NK-92 (cell line): ENCODE data around the gene GLT8D2.
"Not testable (repeated sequence)": the region's sequence is repeated elsewhere in the genome, so short reads cannot be mapped to it uniquely, and the experiment has no call there.

ENCODE experiments used
- DNase-seq: peaks from one replicate; lab custom pipeline; 2025; ENCODE audit not compliant: unreplicated experiment; lab: John Stamatoyannopoulos, UW

Gene GLT8D2

DNA sequence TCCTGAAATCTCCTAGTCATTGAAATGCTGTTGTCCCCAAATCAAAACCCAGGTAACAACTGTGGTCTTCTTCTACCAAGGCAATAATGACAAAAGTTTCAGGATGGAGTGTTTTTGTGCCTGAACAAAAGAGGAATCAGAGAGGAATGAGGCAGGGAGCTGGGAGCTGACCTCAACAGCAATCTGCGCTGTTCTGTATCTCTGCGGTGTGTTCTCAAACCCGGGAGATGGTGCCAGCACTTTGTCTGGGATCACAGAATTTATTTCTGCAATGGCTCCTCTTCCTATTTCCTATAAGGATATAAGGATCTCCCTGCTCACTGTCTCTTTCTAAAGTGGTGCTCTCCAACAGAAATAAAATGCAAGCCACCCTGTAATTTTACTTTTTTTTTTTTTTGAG is 449 bp upstream of the GLT8D2 start:
- DNase-seq = no peak

GRCh38 chr12:104049278-104049902 is 597 bp downstream of the GLT8D2 start:
- no peak for DNase-seq

DNA sequence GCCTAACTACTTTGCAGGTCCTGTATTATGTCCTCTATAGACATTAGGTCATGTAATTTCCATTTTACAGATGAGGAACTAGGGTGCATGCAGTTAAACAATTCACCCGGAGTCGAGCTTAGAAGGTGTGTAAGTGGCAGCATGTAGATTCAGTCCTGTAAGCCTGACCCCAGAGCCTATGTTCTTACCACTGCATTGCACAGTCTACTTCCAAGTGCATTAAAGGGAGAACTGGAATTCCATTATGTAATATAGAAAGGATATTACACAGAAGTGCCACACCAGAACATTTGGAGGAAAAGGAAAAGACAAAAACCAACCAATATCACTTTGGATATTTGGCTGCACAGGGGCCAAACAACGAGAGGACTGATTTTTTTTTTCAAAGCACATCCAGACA is 1.2 kb downstream of the GLT8D2 start:
- no peak for DNase-seq

GRCh38 chr12:104048162-104048561 is 1.8 kb downstream of the GLT8D2 start:
- DNase-seq = no peak

- no peak for DNase-seq
Observed at GRCh38 chr12:104046306-104046705, 3.7 kb downstream of the GLT8D2 start.

DNA sequence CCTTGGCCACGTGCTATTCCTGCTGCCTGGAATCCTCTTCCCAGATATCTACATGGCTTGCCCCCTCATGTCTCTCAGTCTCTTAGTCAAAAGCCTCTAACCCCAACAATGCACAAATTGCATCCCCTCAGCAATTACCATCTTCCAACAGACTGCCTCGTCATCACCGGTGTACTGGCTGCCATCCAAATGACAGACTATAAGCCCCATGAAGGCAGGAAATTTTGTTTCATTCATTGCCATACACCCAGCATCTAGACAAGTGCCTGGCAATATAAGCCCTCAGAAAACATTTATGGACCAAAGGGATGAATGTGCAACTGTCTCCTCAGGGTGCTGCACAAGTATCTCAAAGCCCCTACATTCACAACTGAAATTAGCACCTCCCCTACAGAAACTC is 5.8 kb downstream of the GLT8D2 start:
- no peak for DNase-seq

DNA sequence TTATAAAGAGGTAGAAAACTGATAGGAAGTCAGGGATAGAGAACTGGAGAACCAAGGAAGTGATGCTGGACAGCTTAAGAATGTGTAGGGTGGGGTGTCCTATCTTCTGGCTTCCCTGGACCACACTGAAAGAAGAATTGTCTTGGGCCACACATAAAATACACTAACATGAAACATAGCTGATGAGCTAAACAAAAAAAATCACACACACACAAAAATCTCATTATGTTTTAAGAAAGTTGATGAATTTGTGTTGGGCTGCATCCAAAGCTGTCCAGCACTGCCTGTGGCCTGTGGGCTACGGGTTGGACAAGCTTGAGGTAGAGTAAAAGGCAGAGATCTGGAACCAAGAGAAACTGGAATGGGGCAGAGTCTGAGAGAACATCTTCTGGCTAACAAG is 7.4 kb downstream of the GLT8D2 start:
- DNase-seq = no peak

- DNase-seq = not testable (repeated sequence)
Observed at GRCh38 chr12:104039769-104040168, 10.2 kb downstream of the GLT8D2 start.

GRCh38 chr12:104036143-104036542 is 13.8 kb downstream of the GLT8D2 start:
- DNase-seq = not testable (repeated sequence)

DNA sequence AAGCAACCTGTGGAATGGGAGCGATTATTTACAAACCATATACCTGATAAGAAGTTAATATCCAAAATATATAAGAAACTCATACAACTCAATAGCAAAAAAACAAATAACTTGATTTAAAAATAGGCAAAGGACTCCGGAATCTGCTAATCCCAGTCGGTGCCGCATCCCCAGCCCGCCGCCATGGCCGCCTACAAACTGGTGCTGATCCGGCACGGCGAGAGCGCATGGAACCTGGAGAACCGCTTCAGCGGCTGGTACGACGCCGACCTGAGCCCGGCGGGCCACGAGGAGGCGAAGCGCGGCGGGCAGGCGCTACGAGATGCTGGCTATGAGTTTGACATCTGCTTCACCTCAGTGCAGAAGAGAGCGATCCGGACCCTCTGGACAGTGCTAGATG is 19.4 kb downstream of the GLT8D2 start:
- DNase-seq = not testable (repeated sequence)

DNA sequence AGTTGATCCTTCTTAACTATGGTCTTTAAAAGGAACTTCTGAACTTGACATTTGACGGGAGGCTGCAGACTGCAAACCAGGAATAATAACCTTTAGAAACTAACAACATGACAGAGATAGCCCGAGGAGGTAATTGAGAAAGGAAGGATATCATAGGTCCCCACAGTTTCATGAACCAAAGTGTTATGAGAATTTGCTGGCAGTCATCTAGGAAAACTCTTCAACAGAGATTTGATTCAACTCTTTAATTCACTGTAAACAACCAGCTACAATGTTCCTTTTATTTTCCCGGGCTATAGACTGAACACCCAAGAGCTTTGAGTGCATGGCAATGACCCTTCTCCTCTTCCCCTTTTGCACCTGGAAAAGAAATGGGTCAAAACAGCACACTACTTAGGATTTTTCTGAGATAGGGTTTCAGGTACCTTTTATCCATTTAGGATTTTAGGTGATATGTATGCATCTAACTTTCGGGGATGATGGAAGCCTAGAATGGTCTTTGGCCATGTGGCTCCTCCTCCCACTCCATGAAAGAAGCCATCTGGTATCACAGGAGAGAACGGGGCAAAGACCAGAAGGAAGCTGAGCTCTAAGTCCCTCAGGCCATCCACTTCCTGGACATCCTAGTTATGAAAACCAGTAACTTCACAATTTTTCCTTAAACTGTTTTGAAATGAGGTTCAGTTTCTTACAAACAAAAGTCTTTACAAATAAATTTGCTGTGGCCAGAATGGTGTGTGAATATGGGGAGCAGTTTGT is 23.0 kb downstream of the GLT8D2 start:
- no peak for DNase-seq

- DNase-seq = no peak
Observed at GRCh38 chr12:104025771-104026170, 24.2 kb downstream of the GLT8D2 start.

DNA sequence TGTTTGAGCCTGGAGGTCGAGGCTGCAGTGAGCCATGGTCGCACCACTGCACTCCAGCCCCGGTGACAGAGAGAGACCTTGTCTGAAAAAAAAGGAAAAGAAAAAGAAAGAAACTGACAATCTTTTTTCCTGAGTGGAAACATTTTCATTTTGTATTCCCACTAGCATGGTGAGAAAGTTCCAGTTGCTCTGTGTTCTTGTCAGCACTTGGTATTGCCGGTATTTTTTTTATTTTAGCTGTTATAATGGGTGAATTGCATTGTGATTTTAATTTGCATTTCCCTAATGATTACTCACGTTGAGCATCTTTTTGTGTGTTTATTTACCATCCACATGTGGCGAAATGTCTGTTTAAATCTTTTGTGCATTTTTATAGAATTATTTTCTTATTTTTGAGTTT is 25.6 kb downstream of the GLT8D2 start:
- no peak for DNase-seq

DNA sequence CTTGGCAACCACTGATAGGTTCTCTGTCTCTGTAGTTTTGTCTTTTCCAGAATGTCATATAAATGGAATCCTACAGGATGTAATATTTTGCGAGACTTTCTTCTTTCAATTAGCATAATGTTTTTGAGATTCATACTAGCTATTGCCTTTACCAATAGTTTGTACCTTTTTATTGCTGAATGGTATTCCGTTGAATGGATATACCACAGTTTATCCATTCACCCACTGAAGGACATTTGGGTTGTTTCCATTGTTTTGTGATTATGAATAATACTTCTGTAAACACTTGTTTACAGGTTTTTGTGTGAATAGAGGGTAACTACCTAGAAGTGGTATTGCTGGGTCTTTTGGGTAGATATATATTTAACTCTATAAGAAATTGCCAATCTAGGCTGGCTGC is 26.3 kb downstream of the GLT8D2 start:
- DNase-seq = no peak

DNA sequence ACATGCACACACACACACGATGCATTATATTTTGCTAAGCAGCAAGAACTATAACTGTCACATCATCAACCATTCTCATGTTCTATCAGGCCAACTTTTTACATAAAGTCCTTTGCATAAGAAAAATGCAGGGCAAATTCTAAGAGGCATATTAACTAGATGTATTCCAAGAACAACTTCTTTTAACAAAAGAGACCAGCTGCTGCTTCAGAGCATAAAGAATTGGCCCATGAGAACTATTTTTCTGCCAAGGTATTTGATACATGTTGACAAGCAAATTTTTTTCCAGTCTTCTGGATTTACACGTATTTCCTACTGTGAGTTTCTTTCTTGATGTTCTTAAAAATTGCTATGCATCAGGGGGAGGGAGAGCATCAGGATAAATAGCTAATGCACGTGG is 27.2 kb downstream of the GLT8D2 start:
- DNase-seq = no peak

- not testable (repeated sequence) for DNase-seq
Observed at GRCh38 chr12:104021862-104022261, 28.1 kb downstream of the GLT8D2 start.

- DNase-seq = no peak
Observed at GRCh38 chr12:104012331-104012730, 37.7 kb downstream of the GLT8D2 start.

GRCh38 chr12:104011253-104011652 is 38.7 kb downstream of the GLT8D2 start:
- no peak for DNase-seq

DNA sequence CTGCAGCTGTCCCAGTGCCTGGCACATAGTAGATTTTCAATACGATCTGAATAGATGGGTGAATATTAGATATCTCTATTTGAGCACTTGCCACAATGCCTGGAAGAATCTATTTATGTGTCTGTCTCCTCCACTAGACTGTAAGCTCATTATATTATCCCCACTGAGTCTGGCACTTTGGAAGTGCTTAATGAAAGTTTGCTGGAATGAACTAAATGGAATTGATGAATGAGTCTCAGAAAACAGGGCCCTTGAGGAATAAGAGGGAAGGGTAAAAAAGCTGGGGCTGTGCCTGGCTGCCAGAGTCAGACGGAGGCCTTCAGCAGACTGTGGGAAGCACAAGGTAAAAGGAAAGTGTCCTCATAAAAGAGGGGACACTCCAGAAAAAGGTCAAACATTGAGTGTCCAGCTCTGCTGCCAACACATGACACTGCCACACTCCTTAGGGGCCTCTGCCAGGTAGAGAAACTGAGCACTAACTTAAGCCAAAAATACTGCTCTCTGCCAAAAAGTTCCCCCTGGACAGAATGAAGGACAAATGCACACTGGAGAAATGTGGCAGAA is 39.3 kb downstream of the GLT8D2 start:
- no peak for DNase-seq

DNA sequence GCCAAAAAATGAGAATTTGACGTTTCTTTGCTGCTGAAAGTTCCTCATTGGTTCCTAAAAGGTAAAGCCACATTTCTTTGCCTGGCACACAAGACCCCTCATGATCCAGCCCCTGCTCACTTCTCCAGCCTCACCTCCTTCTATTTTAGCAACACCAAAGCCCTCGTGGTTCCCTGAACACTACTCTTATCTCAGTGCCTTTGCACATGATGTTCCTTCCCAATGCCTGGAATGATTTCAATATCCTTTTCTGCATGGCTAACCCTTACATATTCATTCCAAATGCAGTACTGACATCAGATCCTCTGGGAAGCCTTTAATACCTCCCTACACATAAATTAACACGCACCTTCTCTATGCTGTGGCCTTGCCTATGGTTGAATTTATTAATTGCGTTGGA is 39.9 kb downstream of the GLT8D2 start:
- no peak for DNase-seq

- no peak for DNase-seq
Observed at GRCh38 chr12:104006929-104007328, 43.1 kb downstream of the GLT8D2 start.

DNA sequence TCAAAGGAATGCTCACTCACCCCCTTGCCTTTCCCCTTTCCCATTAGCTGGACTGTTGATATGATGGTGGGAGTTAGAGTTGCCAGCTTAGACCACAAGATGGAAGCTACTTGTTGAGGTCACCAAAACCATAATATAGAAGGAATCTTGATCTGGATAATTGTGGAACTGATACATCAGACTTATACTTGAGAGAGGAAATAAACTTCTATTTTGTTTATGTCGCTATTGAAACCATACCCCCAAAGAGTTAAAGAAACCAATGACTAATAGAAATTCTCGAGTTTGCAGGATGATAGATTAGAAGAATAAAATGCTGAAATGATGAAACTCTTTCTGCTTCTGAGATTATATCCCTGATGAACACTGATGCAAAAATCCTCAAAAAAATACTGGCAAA is 46.4 kb downstream of the GLT8D2 start:
- DNase-seq = no peak
